HG03571 (cell line): ENCODE results near the gene ANKS1A.

Experiments
- ATAC-seq: cut with Tn5 transposase; IDR thresholded peaks from one replicate; pipeline ENCODE4 v1.9.1; 2021; ENCODE audit not compliant: unreplicated experiment

Gene ANKS1A

GRCh38 chr6:34957231-34957783 lies 68.3 kb downstream of the ANKS1A start:
- no peak for ATAC-seq

- no peak for ATAC-seq
These were observed 69.7 kb downstream of the ANKS1A start for GRCh38 chr6:34958734-34959133.

GRCh38 chr6:34959224-34959623 lies 70.2 kb downstream of the ANKS1A start:
- no peak for ATAC-seq

GRCh38 chr6:34961082-34961481 lies 72.0 kb downstream of the ANKS1A start:
- ATAC-seq, result no peak

- ATAC-seq, result no peak
These were observed 72.5 kb downstream of the ANKS1A start for GRCh38 chr6:34961574-34961973.

- no peak for ATAC-seq
These were observed 75.5 kb downstream of the ANKS1A start for GRCh38 chr6:34964564-34964963.

GRCh38 chr6:34967461-34967860 lies 78.4 kb downstream of the ANKS1A start:
- no peak for ATAC-seq

DNA sequence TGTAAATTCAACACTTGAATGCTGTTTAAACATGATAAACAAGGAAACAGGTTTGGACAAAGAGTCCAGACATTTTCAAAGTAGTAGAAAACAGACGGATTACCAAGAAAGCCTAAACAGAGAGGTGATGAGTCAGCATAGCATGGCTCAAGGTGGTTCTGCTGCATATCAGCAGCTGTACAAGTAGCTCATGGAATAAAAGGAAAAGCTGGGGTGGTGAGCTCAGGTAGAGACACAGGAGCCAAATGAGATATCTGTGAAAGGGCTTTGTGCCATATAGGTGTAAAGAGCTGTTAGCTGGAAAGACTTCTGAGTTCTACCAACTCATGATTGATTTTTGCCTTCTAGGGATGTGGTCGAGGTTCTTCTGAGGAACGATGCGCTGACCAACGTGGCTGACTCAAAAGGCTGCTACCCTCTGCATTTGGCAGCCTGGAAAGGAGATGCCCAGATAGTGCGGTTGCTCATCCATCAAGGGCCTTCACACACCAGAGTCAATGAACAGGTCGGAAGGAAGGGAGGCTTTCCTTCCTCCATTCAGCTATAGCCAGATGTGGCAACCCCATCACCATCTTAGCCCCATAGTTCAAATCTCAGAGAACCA lies 80.7 kb downstream of the ANKS1A start:
- ATAC-seq, result no peak

DNA sequence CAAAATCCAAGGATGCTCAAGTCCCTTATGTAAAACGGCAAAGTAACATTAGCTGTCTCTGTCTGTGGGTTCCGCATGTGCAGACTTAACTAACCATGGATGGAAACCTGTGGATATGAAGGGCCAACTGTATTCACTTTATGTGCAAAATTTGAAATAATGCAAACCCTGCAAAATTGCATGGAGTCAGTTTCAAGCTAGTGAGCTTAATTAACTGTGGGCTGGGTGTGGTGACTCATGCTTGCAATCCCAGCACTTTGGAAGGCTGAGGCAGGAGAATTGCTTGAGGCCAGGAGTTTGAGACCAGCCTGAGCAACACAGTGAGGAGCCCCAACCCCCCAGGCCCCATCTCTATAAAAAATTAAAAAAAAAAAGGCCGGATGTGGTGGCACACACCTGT lies 81.4 kb downstream of the ANKS1A start:
- ATAC-seq, result no peak

DNA sequence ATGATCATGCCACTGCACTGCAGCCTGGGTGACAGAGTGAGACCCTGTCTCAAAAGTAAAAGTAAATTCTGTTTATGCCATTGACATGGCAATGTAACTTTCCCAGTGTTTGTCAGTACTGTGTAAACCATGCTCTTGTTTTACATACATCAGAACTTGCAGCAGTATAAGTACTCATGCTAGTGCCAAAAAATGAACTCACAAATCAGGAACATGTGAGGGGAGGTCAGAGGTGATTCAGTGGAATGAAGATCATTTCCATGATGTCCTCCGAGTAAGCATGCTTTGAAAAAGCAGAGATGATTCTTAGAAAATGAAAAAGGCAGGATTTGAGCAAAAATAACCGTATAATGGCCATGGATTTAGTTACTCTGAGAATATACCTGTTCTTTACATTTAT lies 81.9 kb downstream of the ANKS1A start:
- no peak for ATAC-seq

DNA sequence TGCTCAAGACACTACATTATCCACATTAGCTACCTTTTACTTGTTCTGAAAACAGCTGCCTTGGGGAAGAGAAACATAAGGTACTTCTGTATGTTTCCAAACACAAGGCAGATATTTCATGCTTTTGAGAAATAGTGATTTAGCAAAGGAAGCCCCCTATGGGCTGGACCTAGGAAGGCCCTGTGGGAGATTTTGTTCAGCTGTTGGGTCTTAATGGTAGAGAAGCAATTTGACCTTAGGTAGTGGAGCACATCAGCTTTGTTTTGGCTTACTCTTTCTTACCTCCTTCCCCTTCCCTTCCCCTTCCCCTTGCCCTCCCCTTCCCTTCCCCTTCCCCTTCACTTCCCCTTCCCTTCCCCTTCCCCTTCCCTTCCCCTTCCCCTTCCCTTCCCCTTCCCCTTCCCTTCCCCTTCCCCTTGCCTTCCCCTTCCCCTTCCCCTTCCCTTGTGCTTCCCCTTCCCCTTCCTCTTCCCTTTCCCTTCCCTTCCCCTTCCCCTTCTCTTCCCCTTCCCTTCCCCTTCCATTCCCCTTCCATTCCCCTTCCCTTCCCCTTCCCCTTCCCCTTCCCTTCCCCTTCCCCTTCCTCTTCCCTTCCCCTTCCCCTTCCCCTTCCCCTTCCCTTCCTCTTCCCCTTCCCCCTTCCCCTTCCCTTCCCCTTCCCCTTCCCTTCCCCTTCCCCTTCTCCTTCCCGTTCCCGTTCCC lies 84.6 kb downstream of the ANKS1A start:
- no peak for ATAC-seq

GRCh38 chr6:34974249-34974642 lies 85.2 kb downstream of the ANKS1A start:
- ATAC-seq, result no peak

DNA sequence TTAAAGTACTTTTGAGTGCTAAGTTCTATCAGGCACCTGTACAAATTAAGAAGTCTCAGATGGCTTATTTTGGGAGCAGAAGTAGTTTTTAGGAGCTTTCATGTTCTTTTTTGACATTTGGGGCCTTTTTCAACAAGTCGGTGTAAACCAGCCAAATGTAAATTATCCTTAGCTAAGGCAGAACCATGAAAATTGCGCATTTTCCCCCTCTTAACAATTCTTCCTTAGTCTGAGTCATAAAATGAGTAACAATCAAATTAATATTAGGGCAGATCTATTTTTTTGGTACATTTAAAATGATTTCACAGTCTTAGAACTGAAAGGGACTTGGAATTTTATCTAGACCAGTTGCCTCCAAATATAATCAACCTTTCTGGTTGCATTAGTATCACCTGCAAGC lies 87.2 kb downstream of the ANKS1A start:
- no peak for ATAC-seq

DNA sequence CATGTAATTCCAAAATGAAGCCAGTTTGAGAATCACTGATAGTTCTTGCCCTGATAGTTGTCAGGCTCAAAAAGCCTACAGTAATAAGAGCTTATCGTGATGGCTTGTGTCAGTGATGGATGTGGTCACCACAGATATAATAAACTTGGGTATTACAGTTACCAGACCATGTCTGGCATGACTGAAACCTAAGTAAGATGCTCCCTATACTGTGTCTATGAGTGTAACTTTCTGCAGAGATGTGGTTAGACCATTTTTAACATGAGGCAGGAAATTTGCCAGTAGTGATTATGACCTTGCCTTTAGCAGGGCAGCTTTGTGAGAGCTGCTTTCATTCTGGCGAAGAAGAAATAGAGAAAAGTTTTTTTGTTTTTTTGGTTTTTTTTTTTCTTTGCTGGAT lies 90.2 kb downstream of the ANKS1A start:
- no peak for ATAC-seq

- no peak for ATAC-seq
These were observed 90.9 kb downstream of the ANKS1A start for GRCh38 chr6:34979994-34980393.

DNA sequence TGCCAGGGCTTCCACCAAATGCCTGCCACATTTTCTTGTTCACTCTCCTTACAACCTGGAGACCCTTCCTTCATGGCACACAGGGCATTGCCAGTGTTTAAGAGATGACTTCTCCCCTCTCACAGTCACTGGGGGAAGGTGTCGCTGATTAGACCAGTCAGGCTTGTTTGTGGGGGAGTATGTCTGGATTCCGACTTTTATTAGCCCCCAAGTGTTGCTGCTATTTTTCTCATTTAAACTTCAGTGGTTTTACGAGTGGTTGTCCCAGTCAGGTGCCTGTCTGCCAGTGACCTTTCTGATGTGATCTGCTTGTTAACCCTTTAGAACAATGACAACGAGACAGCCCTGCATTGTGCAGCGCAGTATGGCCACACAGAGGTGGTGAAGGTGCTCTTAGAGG lies 92.3 kb downstream of the ANKS1A start:
- ATAC-seq, result no peak

- no peak for ATAC-seq
These were observed 92.9 kb downstream of the ANKS1A start for GRCh38 chr6:34981951-34982350.

DNA sequence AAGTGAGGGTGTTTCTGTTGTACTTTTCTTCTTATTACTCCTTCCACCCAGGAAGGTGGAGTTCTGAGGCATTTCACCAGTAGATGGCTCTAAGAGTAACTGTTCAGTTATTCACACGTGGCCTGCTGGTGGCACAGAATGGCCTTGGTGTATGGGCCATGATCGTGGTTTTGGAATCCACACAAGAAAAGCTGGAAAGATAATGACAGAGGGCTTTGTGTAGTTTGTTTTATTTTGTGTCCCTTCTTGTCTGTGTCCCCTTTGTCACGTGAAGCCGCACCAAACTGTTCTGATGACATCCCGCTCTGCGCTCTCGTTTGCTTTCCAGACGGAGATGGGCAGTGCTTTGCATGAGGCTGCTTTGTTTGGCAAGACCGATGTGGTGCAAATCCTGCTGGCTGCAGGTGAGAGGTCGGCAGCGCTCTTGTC lies 93.4 kb downstream of the ANKS1A start:
- ATAC-seq, result no peak

GRCh38 chr6:34984416-34984815 lies 95.4 kb downstream of the ANKS1A start:
- no peak for ATAC-seq

GRCh38 chr6:34985236-34985635 lies 96.2 kb downstream of the ANKS1A start:
- ATAC-seq, result no peak

- no peak for ATAC-seq
These were observed 97.8 kb downstream of the ANKS1A start for GRCh38 chr6:34986845-34987246.

GRCh38 chr6:34987506-34987905 lies 98.5 kb downstream of the ANKS1A start:
- no peak for ATAC-seq
